NB4 (cell line): ENCODE results near the gene PCNP.

Source experiments
- DNase-seq: peaks from one replicate; pipeline ENCODE4 v3.0.0; 2010; ENCODE audit warnings: low read depth
- H3K4me3 ChIP-seq: one replicate; pipeline ENCODE4 v1.5.1; 2011; ENCODE audit warnings: mild to moderate bottlenecking, low read depth, low read length, moderate library complexity
- MYC ChIP-seq: IDR thresholded peaks from 2 replicates; pipeline ENCODE4 v1.6.1; 2011; ENCODE audit warnings: low read depth, low read length
- POLR2A ChIP-seq: IDR thresholded peaks from 2 replicates; pipeline ENCODE4 v1.6.1; 2011; ENCODE audit warnings: mild to moderate bottlenecking; ENCODE audit not compliant: insufficient read length; ENCODE audit errors: extremely low read depth
- TF ChIP-seq, protein P1 (sequence below): IDR thresholded peaks from one replicate; pipeline ENCODE4 v1.5.1; 2012; ENCODE audit warnings: low read depth, low read length
- TF ChIP-seq, protein P2 (sequence below): IDR thresholded peaks from 2 replicates; pipeline ENCODE4 v1.6.1; 2011; ENCODE audit warnings: low read depth, low read length

PCNP gene

DNA sequence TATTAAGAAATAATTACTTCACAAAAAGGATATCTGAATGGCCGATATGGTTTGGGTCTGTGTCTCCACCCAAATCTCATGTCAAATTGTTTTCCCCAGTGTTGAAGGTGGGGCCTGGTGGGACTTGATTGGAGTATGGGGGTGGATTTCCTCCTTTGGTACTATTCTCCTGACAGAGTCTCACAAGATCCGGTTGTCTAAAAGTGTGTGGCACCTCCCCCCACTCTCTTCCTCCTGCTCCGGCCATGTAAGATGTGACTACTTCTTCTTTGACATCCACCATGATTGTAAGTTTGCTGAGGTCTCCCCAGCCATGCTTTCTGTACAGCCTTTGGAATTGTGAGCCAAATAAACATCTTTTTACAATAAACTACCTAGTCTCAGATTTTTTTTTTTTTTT is 68.5 kb downstream of the PCNP start:
- H3K4me3 ChIP-seq, result no peak overlapping the region
- DNase-seq, result no peak

GRCh38 chr3:101643009-101643844 is 69.2 kb downstream of the PCNP start:
- H3K4me3 ChIP-seq, result no peak overlapping the region
- TF ChIP-seq, protein P1, sequence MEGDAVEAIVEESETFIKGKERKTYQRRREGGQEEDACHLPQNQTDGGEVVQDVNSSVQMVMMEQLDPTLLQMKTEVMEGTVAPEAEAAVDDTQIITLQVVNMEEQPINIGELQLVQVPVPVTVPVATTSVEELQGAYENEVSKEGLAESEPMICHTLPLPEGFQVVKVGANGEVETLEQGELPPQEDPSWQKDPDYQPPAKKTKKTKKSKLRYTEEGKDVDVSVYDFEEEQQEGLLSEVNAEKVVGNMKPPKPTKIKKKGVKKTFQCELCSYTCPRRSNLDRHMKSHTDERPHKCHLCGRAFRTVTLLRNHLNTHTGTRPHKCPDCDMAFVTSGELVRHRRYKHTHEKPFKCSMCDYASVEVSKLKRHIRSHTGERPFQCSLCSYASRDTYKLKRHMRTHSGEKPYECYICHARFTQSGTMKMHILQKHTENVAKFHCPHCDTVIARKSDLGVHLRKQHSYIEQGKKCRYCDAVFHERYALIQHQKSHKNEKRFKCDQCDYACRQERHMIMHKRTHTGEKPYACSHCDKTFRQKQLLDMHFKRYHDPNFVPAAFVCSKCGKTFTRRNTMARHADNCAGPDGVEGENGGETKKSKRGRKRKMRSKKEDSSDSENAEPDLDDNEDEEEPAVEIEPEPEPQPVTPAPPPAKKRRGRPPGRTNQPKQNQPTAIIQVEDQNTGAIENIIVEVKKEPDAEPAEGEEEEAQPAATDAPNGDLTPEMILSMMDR, result no peak
- TF ChIP-seq POLR2A (no peak), MYC (no peak)
- TF ChIP-seq, protein P2, sequence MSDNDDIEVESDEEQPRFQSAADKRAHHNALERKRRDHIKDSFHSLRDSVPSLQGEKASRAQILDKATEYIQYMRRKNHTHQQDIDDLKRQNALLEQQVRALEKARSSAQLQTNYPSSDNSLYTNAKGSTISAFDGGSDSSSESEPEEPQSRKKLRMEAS, result no peak
- DNase-seq, result no peak

More for the DNA sequence above, 68.5 kb downstream of the PCNP start:
- no peak for TF ChIP-seq MYC
- TF ChIP-seq, protein P1, result no peak
- no peak for TF ChIP-seq POLR2A
- TF ChIP-seq, protein P2, result no peak
